Subcutaneous abdominal adipose tissue (tissue), 5 donors: ENCODE data around the gene SIX3.

Experiments
- H3K27ac ChIP-seq: one replicate; pipeline ENCODE4 v1.7.0; 2013; ENCODE audit warnings: low read depth, mild to moderate bottlenecking, inconsistent platforms, low read length, moderate library complexity
- H3K27me3 ChIP-seq, 5 donors: one replicate each; pipeline ENCODE4 v1.7.0; 2013; ENCODE audit warnings: low read length in 5 of 5, inconsistent platforms in 1 of 5; ENCODE audit not compliant: control insufficient read depth in 5 of 5, insufficient read depth in 4 of 5
- H3K36me3 ChIP-seq, 5 donors: one replicate each; pipeline ENCODE4 v1.7.0; 2013; ENCODE audit warnings: low read length in 5 of 5; ENCODE audit not compliant: control insufficient read depth in 5 of 5, insufficient read depth in 5 of 5
- H3K4me1 ChIP-seq, 5 donors: one replicate each; pipeline ENCODE4 v1.7.0; 2013; ENCODE audit warnings: low read length in 5 of 5, mild to moderate bottlenecking in 3 of 5, moderate library complexity in 1 of 5; ENCODE audit not compliant: control insufficient read depth in 5 of 5, insufficient read depth in 5 of 5
- H3K4me3 ChIP-seq, 5 donors: one replicate each; pipeline ENCODE4 v1.7.0; 2013; ENCODE audit warnings: low read length in 5 of 5, low read depth in 1 of 5
- H3K9ac ChIP-seq, 5 donors: one replicate each; pipeline ENCODE4 v1.7.0; 2013; ENCODE audit warnings: low read length in 5 of 5, mild to moderate bottlenecking in 4 of 5, moderate library complexity in 3 of 5
- H3K9me3 ChIP-seq, 5 donors: one replicate each; pipeline ENCODE4 v1.7.0; 2013; ENCODE audit warnings: low read length in 5 of 5; ENCODE audit not compliant: control insufficient read depth in 5 of 5
- donor health status: healthy.
- donor health status: healthy.
- donor health status: healthy.
- donor health status: healthy.
- donor health status: healthy.

Gene SIX3

GRCh38 chr2:44918095-44918775 lies 23.3 kb upstream of the SIX3 start:
- Histone ChIP-seq H3K9me3 (no peaks in the 10 kb centered on the region), H3K4me3 (no peak overlapping the region), H3K27me3 (peaks cover 10 to 28% (median 13%) of the 10 kb centered on the region in 5 donors), H3K9ac (no peak overlapping the region), H3K4me1 (peaks cover 0 to under 1% (median 0%) of the 10 kb centered on the region in 5 donors), H3K27ac (no peak overlapping the region), H3K36me3 (no peaks in the 10 kb centered on the region)

DNA sequence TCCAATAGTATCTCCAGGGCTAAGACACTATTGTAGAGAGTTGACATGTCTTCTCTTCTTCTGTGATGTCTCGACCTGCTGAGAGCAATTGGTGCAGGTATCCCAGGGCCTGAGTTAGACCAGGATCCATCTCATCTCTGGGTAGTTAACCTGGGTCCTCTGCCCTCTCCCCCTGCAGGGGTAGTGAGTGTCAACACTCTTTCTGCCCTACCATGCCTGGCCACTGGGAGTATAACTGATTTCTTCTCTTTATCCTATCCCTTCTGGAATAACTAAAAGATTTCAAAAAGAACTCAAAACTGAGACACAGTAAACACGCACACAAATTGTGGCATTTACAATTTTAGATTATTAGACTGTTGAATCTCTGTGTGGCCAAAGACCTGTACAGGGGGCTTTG lies 20.8 kb upstream of the SIX3 start:
- Histone ChIP-seq H3K36me3 (no peaks in the 10 kb centered on the region), H3K9me3 (no peaks in the 10 kb centered on the region), H3K9ac (no peak overlapping the region), H3K4me3 (no peak overlapping the region), H3K27ac (no peak overlapping the region), H3K4me1 (no peaks in the 10 kb centered on the region), H3K27me3 (peaks cover 21 to 52% (median 26%) of the 10 kb centered on the region in 5 donors)

GRCh38 chr2:44922776-44923175 lies 18.7 kb upstream of the SIX3 start:
- Histone ChIP-seq H3K4me1 (peaks cover 0 to under 1% (median 0%) of the 10 kb centered on the region in 5 donors), H3K27ac (no peak overlapping the region), H3K4me3 (no peak overlapping the region), H3K9me3 (no peaks in the 10 kb centered on the region), H3K27me3 (peaks cover 33 to 68% (median 35%) of the 10 kb centered on the region in 5 donors), H3K36me3 (no peaks in the 10 kb centered on the region), H3K9ac (no peak overlapping the region)

- Histone ChIP-seq H3K9me3 (no peaks in the 10 kb centered on the region), H3K4me3 (no peak overlapping the region), H3K9ac (no peak overlapping the region), H3K27ac (no peak overlapping the region), H3K4me1 (peaks cover 0 to 25% (median 17%) of the 10 kb centered on the region in 5 donors), H3K36me3 (no peaks in the 10 kb centered on the region), H3K27me3 (peaks cover 39 to 81% (median 54%) of the 10 kb centered on the region in 5 donors)
Measured at GRCh38 chr2:44925561-44926136, 15.9 kb upstream of the SIX3 start.

DNA sequence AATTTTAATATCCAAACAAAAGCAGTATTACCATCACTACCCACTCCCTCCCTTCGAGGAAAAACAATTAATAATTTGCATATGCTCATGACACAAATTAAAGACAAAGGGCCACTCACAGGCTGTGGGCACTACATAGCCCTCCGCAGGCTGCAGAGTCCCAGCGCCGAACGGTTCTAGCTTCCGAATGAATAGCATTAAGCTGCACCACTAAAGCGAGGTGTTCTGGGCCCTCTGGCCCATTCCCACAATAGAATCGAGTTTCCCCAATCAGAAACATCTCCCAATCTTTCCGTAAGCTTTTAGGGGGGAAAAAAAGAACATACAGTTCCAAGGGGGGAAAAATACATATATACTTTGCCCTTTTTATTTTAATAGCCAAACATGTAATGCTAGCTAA lies 14.5 kb upstream of the SIX3 start:
- H3K36me3 ChIP-seq: no peaks in the 10 kb centered on the region
- H3K27ac ChIP-seq: no peak overlapping the region
- no peak overlapping the region for H3K9ac ChIP-seq
- peaks cover 0 to 25% (median 17%) of the 10 kb centered on the region in 5 donors for H3K4me1 ChIP-seq
- no peaks in the 10 kb centered on the region for H3K9me3 ChIP-seq
- no peak overlapping the region for H3K4me3 ChIP-seq
- peaks cover 41 to 78% (median 58%) of the 10 kb centered on the region in 5 donors for H3K27me3 ChIP-seq

DNA sequence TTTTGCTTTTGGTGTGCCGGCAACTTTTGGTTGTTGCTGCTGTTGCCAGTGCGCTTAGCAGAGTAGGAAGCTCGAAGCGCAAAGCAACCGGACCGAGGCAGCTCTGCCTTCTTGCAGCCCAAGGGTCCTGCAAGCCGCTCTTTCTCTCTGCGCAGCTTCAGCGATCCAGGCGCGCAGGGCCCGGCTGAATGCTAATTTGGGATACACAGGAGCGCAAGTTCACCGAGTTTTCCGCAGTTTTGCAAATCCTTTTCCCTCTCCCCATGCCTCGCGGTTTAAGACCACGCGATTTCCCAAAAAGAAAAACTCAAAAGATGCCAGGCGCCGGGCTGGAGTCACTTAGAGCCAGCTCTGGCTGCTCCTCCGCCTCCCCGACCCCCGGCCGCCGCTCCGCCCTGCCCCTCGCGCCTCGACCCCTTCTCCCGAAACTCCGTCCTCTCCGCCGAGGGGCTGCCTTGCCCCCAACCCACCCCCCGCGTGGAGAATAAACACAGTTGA lies 13.5 kb upstream of the SIX3 start:
- H3K27ac ChIP-seq: no peak overlapping the region
- no peaks in the 10 kb centered on the region for H3K36me3 ChIP-seq
- H3K9me3 ChIP-seq: no peaks in the 10 kb centered on the region
- H3K9ac ChIP-seq: no peak overlapping the region
- H3K4me1 ChIP-seq: peaks cover 0 to 34% (median 24%) of the 10 kb centered on the region in 5 donors
- no peak overlapping the region for H3K4me3 ChIP-seq
- H3K27me3 ChIP-seq: peaks cover 50 to 85% (median 62%) of the 10 kb centered on the region in 5 donors

GRCh38 chr2:44928483-44929158 lies 12.9 kb upstream of the SIX3 start:
- peaks cover 51 to 85% (median 67%) of the 10 kb centered on the region in 5 donors for H3K27me3 ChIP-seq
- H3K9me3 ChIP-seq: no peaks in the 10 kb centered on the region
- H3K4me3 ChIP-seq: peak overlapping the region in 4 of 5 donors; percentile 17 to 54 (median 43)
- H3K9ac ChIP-seq: no peak overlapping the region
- no peaks in the 10 kb centered on the region for H3K36me3 ChIP-seq
- H3K27ac ChIP-seq: no peak overlapping the region
- peaks cover 0 to 37% (median 27%) of the 10 kb centered on the region in 5 donors for H3K4me1 ChIP-seq

- Histone ChIP-seq H3K4me1 (peaks cover 0 to 37% (median 30%) of the 10 kb centered on the region in 5 donors), H3K36me3 (no peaks in the 10 kb centered on the region), H3K9me3 (no peaks in the 10 kb centered on the region), H3K9ac (no peak overlapping the region), H3K27ac (no peak overlapping the region), H3K4me3 (peak overlapping the region in 4 of 5 donors; percentile 17 to 54 (median 43)), H3K27me3 (peaks cover 57 to 83% (median 69%) of the 10 kb centered on the region in 5 donors)
Measured at GRCh38 chr2:44929159-44929734, 12.3 kb upstream of the SIX3 start.

- H3K9me3 ChIP-seq: no peaks in the 10 kb centered on the region
- peak overlapping the region in 2 of 5 donors; percentile 22 to 54 for H3K4me3 ChIP-seq
- peaks cover 0 to 38% (median 31%) of the 10 kb centered on the region in 5 donors for H3K4me1 ChIP-seq
- no peaks in the 10 kb centered on the region for H3K36me3 ChIP-seq
- peaks cover 58 to 84% (median 71%) of the 10 kb centered on the region in 5 donors for H3K27me3 ChIP-seq
- no peak overlapping the region for H3K27ac ChIP-seq
- H3K9ac ChIP-seq: no peak overlapping the region
Measured at GRCh38 chr2:44929735-44930273, 11.7 kb upstream of the SIX3 start.
